DOHH2 (cell line): ENCODE results near the gene POLR2I.
"Not testable (repeated sequence)": the region's sequence is repeated elsewhere in the genome, so short reads cannot be mapped to it uniquely, and the experiment has no call there.

Experiments
- EZH2phosphoT487 ChIP-seq: fragments of 200-600 bp; sonication (generic); IDR thresholded peaks from 2 replicates; pipeline ENCODE4 v1.6.1; 2017; ENCODE audit warnings: borderline replicate concordance, mild to moderate bottlenecking, antibody characterized with exemption, low read length, moderate library complexity, mixed read lengths
- TF ChIP-seq, protein P1 (sequence below): fragments of 200-600 bp; sonication (generic); IDR thresholded peaks from one replicate; pipeline ENCODE4 v1.5.1; 2014; ENCODE audit warnings: antibody characterized with exemption, mild to moderate bottlenecking, low read depth, low read length; ENCODE audit not compliant: poor library complexity, severe bottlenecking

DNA sequence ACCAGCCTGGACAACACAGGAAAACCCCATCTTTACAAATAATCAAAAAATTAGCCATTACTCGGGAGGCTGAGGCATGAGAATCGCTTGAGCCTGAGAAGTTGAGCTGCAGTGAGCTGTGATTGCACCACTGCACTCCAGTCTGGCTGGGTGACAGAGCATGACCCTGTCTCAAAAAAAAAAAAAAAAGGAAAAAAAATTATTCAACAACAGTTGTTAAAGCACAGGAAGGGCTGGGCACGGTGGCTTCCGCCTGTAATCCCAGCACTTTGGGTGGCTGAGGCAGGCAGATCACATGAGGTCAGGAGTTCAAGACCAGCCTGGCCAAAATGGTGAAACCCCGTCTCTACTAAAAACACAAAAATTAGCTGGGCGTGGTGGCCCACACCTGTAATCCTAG, 16.5 kb upstream of the POLR2I start:
- TF ChIP-seq, protein P1, sequence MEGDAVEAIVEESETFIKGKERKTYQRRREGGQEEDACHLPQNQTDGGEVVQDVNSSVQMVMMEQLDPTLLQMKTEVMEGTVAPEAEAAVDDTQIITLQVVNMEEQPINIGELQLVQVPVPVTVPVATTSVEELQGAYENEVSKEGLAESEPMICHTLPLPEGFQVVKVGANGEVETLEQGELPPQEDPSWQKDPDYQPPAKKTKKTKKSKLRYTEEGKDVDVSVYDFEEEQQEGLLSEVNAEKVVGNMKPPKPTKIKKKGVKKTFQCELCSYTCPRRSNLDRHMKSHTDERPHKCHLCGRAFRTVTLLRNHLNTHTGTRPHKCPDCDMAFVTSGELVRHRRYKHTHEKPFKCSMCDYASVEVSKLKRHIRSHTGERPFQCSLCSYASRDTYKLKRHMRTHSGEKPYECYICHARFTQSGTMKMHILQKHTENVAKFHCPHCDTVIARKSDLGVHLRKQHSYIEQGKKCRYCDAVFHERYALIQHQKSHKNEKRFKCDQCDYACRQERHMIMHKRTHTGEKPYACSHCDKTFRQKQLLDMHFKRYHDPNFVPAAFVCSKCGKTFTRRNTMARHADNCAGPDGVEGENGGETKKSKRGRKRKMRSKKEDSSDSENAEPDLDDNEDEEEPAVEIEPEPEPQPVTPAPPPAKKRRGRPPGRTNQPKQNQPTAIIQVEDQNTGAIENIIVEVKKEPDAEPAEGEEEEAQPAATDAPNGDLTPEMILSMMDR, result not testable (repeated sequence)
- not testable (repeated sequence) for TF ChIP-seq EZH2phosphoT487
